ENCODE measurements around the gene PCNX3. TPM values are rescaled to one million over a fixed set of nuclear protein-coding genes. Genes with fewer than 3 reads are reported as not detected.

PCNX3 gene
- total and polyA plus RNA-seq, 4 donors: 13.9 to 53.8 (median 20.4) TPM

DNA sequence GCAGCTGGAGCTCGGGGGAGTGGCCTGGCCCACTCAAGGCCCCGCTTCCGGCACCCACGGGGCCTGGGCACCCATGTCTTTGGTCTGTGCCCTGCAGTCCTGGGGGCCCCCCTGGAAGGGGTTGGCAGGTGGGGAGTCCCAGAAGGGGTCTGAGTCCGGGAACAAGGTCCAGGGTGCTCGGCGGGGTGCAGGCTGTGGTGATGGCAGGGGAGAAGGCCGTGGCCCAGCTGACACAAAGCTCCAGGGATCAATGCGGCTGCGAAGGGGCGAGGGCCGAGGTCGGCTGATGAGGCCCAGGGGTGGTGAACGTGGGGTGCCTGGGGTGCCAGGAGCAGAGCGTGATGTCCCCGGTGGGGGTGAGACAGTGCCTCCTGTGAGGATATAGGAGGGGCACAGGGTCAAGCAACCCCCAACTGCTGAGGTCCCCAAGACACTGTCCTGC is 17.3 kb upstream of the PCNX3 start:
- Histone ChIP-seq H3K27ac (ENCODE audit: low read depth in 1 of 2, low read length in 1 of 2) (no peak overlapping the region), H3K9ac (ENCODE audit: insufficient read depth in 1 of 2, low read length in 2 of 2) (no peak overlapping the region), H3K4me3 (no peak overlapping the region), H3K27me3 (ENCODE audit: control insufficient read depth in 3 of 3, insufficient read depth in 3 of 3, low read length in 2 of 3) (no peaks in the 10 kb centered on the region), H3K4me1 (ENCODE audit: control insufficient read depth in 5 of 5, insufficient read depth in 5 of 5, low read length in 5 of 5) (peaks cover 0 to 7% (median 0%) of the 10 kb centered on the region in 5 donors), H3K9me3 (ENCODE audit: control insufficient read depth in 4 of 4, insufficient read depth in 3 of 4, low read length in 3 of 4) (peaks cover 0 to 2% (median 0%) of the 10 kb centered on the region in 4 donors), H3K36me3 (ENCODE audit: control insufficient read depth in 4 of 4, insufficient read depth in 4 of 4, low read length in 4 of 4) (peaks cover 3 to 36% (median 16%) of the 10 kb centered on the region in 4 donors)
- DNase-seq: no peak
- TF ChIP-seq CTCF (IDR thresholded peaks at IDR 0.05; ENCODE audit: control extremely low read depth, extremely low read depth): no peak
- 92 to 95% methylated on average over 16 of the region's 16 CpGs for WGBS, 2 donors
- ATAC-seq (ENCODE audit: insufficient read depth, low FRiP score): no peak

DNA sequence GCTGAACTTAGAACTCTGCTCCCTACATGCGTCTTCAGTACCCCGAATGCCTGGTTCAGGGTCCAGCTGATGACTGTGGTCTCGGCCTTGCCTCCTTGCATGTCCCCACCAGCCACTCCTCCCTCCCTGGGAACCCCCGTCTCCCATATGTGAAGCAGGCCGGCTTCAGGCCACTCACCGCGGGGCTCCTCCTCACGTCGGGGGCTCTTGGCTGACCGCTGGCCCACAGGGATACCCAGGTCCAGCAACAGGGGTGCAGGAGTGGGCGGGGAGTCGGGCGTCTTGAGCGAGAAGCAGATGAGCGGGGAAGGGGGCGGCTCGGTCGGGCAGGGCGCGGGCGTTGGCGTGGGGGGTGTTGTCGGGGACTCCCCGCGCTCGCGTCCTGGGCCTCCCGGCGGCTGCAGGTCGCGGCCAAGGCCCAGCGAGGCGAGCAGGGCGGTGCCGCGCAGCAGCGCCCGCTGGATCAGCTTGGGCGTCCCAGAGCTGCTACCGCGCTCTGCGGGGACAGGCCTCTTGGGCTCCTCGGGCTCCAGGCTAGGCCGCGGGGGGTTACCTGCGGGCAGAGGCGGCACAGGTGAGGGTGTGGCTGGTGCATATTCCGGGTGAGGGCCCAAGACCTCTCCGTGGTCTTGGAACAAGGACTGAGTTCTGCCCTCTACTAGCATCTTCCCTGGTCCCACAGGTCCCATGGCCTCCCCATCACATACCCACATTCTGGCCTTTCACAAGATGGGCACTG is 16.2 kb upstream of the PCNX3 start:
- H3K4me3 ChIP-seq: no peak overlapping the region
- H3K27me3 ChIP-seq (ENCODE audit: control insufficient read depth in 3 of 3, insufficient read depth in 3 of 3, low read length in 2 of 3): no peaks in the 10 kb centered on the region
- no peak for DNase-seq
- no peak for TF ChIP-seq CTCF (IDR thresholded peaks at IDR 0.05; ENCODE audit: control extremely low read depth, extremely low read depth)
- H3K9ac ChIP-seq (ENCODE audit: insufficient read depth in 1 of 2, low read length in 2 of 2): no peak overlapping the region
- no peak for ATAC-seq (ENCODE audit: insufficient read depth, low FRiP score)
- H3K36me3 ChIP-seq (ENCODE audit: control insufficient read depth in 4 of 4, insufficient read depth in 4 of 4, low read length in 4 of 4): peaks cover 5 to 42% (median 23%) of the 10 kb centered on the region in 4 donors
- 88 to 95% methylated on average over 41 to 49 of the region's 49 CpGs for WGBS, 2 donors
- H3K27ac ChIP-seq (ENCODE audit: low read depth in 1 of 2, low read length in 1 of 2): no peak overlapping the region
- H3K9me3 ChIP-seq (ENCODE audit: control insufficient read depth in 4 of 4, insufficient read depth in 3 of 4, low read length in 3 of 4): peaks cover 0 to 2% (median 0%) of the 10 kb centered on the region in 4 donors
- H3K4me1 ChIP-seq (ENCODE audit: control insufficient read depth in 5 of 5, insufficient read depth in 5 of 5, low read length in 5 of 5): peaks cover 0 to 7% (median 0%) of the 10 kb centered on the region in 5 donors

DNA sequence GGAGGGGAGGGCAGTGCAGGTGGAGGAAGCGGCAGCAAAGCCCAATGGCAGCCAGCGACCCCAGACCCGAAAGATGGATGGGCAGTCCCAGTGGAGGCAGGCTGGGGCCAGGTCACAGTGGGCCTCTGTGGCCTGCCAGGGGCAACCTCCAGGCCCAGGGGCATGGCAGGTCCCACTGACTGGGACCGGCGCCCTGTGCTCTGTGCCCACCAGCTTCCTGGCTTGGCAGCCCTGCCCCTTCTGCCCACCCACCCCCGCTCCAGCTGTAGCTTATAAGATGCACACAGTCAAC is 15.7 kb upstream of the PCNX3 start:
- Histone ChIP-seq H3K9ac (ENCODE audit: insufficient read depth in 1 of 2, low read length in 2 of 2) (no peak overlapping the region), H3K36me3 (ENCODE audit: control insufficient read depth in 4 of 4, insufficient read depth in 4 of 4, low read length in 4 of 4) (peaks cover 7 to 47% (median 28%) of the 10 kb centered on the region in 4 donors), H3K4me1 (ENCODE audit: control insufficient read depth in 5 of 5, insufficient read depth in 5 of 5, low read length in 5 of 5) (peaks cover 0 to 7% (median 0%) of the 10 kb centered on the region in 5 donors), H3K4me3 (no peak overlapping the region), H3K27me3 (ENCODE audit: control insufficient read depth in 3 of 3, insufficient read depth in 3 of 3, low read length in 2 of 3) (no peaks in the 10 kb centered on the region), H3K9me3 (ENCODE audit: control insufficient read depth in 4 of 4, insufficient read depth in 3 of 4, low read length in 3 of 4) (peaks cover 0 to 2% (median 0%) of the 10 kb centered on the region in 4 donors), H3K27ac (ENCODE audit: low read depth in 1 of 2, low read length in 1 of 2) (no peak overlapping the region)
- ATAC-seq (ENCODE audit: insufficient read depth, low FRiP score) (no peak), DNase-seq (no peak)
- no peak for TF ChIP-seq CTCF (IDR thresholded peaks at IDR 0.05; ENCODE audit: control extremely low read depth, extremely low read depth)
- 95 to 99% methylated on average over 6 of the region's 6 CpGs for WGBS, 2 donors

Data from lung (tissue), 12 donors.